BLaER1 treated with 17β-estradiol and CSF1 and Interleukin-3, amounts not matched to agents 10 nM and 100 nM (cell line): ENCODE results near the gene ITGB7.
A peak's percentile ranks its signal among the peaks of the same experiment; 100 is the strongest.

Experiments used
- H3K27ac ChIP-seq, 11 experiments: shearing (Covaris generic); formaldehyde crosslinking; 2 replicates each; pipeline ENCODE4 v1.8.1; 2022
- H3K27me3 ChIP-seq, 11 experiments: shearing (Covaris generic); formaldehyde crosslinking; 2 replicates each; pipeline ENCODE4 v1.8.1; 2022
- H3K36me3 ChIP-seq, 11 experiments: shearing (Covaris generic); formaldehyde crosslinking; 2 replicates each; pipeline ENCODE4 v1.8.1; 2022
- H3K4me1 ChIP-seq, 10 experiments: shearing (Covaris generic); formaldehyde crosslinking; 2 replicates each; pipeline ENCODE4 v1.8.1; 2022
- H3K4me2 ChIP-seq, 11 experiments: shearing (Covaris generic); formaldehyde crosslinking; 2 replicates each; pipeline ENCODE4 v1.8.1; 2022
- H3K4me3 ChIP-seq, 10 experiments: shearing (Covaris generic); formaldehyde crosslinking; 2 replicates each; pipeline ENCODE4 v1.8.1; 2022
- H3K9ac ChIP-seq, 11 experiments: shearing (Covaris generic); formaldehyde crosslinking; 2 replicates each; pipeline ENCODE4 v1.8.1; 2022
- H3K9me3 ChIP-seq, 11 experiments: shearing (Covaris generic); formaldehyde crosslinking; replicated peaks in 1 of 11; 2 replicates each; pipeline ENCODE4 v1.8.1; 2022
- H4K20me1 ChIP-seq, 11 experiments: shearing (Covaris generic); formaldehyde crosslinking; 2 replicates each; pipeline ENCODE4 v1.8.1; 2022
- Cebpa-rat ChIP-seq, 11 experiments: shearing (Covaris generic); IDR thresholded peaks; 2 replicates each; pipeline ENCODE4 v1.8.1; 2022

ITGB7 gene

GRCh38 chr12:53187145-53187899 is 19.7 kb downstream of the ITGB7 start:
- no peaks in the 10 kb centered on the region for H3K9me3 ChIP-seq
- no peak overlapping the region for H3K4me3 ChIP-seq
- H3K36me3 ChIP-seq, result peaks cover 75 to 94% (median 84%) of the 10 kb centered on the region in 11 experiments
- H3K4me2 ChIP-seq, result no peak overlapping the region
- TF ChIP-seq Cebpa-rat (IDR thresholded peaks at IDR 0.05), result no peak
- H4K20me1 ChIP-seq, result peaks cover 23 to 80% (median 56%) of the 10 kb centered on the region in 11 experiments; a peak in 21 of 22 replicates
- peaks cover 33 to 52% (median 42%) of the 10 kb centered on the region in 10 experiments for H3K4me1 ChIP-seq
- H3K27ac ChIP-seq, result no peak overlapping the region
- H3K9ac ChIP-seq, result no peak overlapping the region
- no peaks in the 10 kb centered on the region for H3K27me3 ChIP-seq

GRCh38 chr12:53186745-53187144 is 20.3 kb downstream of the ITGB7 start:
- Histone ChIP-seq H3K36me3 (peaks cover 75 to 94% (median 84%) of the 10 kb centered on the region in 11 experiments), H3K4me1 (peaks cover 39 to 58% (median 48%) of the 10 kb centered on the region in 10 experiments), H3K27ac (no peak overlapping the region), H4K20me1 (peaks cover 28 to 80% (median 62%) of the 10 kb centered on the region in 11 experiments; a peak in 21 of 22 replicates), H3K9me3 (no peaks in the 10 kb centered on the region), H3K27me3 (no peaks in the 10 kb centered on the region), H3K9ac (no peak overlapping the region), H3K4me3 (no peak overlapping the region), H3K4me2 (no peak overlapping the region)
- no peak for TF ChIP-seq Cebpa-rat (IDR thresholded peaks at IDR 0.05)

- no peaks in the 10 kb centered on the region for H3K9me3 ChIP-seq
- H3K36me3 ChIP-seq, result peaks cover 67 to 86% (median 74%) of the 10 kb centered on the region in 11 experiments
- peaks cover 44 to 62% (median 53%) of the 10 kb centered on the region in 10 experiments for H3K4me1 ChIP-seq
- no peak overlapping the region for H3K27ac ChIP-seq
- H3K9ac ChIP-seq, result peak overlapping the region in 1 of 11 experiments; percentile 11; a peak in 1 of 22 replicates
- H4K20me1 ChIP-seq, result peaks cover 36 to 76% (median 63%) of the 10 kb centered on the region in 11 experiments; a peak in 21 of 22 replicates
- H3K4me3 ChIP-seq, result no peak overlapping the region
- H3K4me2 ChIP-seq, result no peak overlapping the region
- H3K27me3 ChIP-seq, result no peaks in the 10 kb centered on the region
- no peak for TF ChIP-seq Cebpa-rat (IDR thresholded peaks at IDR 0.05)
Measured at GRCh38 chr12:53185582-53186153, 21.4 kb downstream of the ITGB7 start.

- Histone ChIP-seq H3K4me2 (peak overlapping the region in 6 of 11 experiments; percentile 87 to 98 (median 92); a peak in 7 of 22 replicates), H4K20me1 (peaks cover 32 to 73% (median 60%) of the 10 kb centered on the region in 11 experiments; a peak in 21 of 22 replicates), H3K36me3 (peaks cover 67 to 81% (median 74%) of the 10 kb centered on the region in 11 experiments)
Measured at GRCh38 chr12:53184828-53185227, 22.2 kb downstream of the ITGB7 start.

GRCh38 chr12:53182903-53183302 is 24.1 kb downstream of the ITGB7 start:
- Histone ChIP-seq H3K9ac (peak overlapping the region in 10 of 11 experiments; percentile 7 to 94 (median 48); a peak in 16 of 22 replicates), H3K27me3 (no peaks in the 10 kb centered on the region), H3K4me3 (peak overlapping the region; percentile 21 to 87 (median 79); a peak in 17 of 20 replicates), H3K9me3 (no peaks in the 10 kb centered on the region), H3K4me1 (peaks cover 46 to 66% (median 54%) of the 10 kb centered on the region in 10 experiments), H3K4me2 (peak overlapping the region; percentile 87 to 98 (median 93)), H4K20me1 (peaks cover 32 to 66% (median 56%) of the 10 kb centered on the region in 11 experiments; a peak in 21 of 22 replicates), H3K27ac (peak overlapping the region in 5 of 11 experiments; percentile 8 to 44 (median 21); a peak in 6 of 22 replicates), H3K36me3 (peaks cover 57 to 65% (median 62%) of the 10 kb centered on the region in 11 experiments)
- no peak for TF ChIP-seq Cebpa-rat (IDR thresholded peaks at IDR 0.05)

More at GRCh38 chr12:53184828-53185227, 22.2 kb downstream of the ITGB7 start:
- Histone ChIP-seq H3K4me3 (no peak overlapping the region), H3K4me1 (peaks cover 40 to 63% (median 51%) of the 10 kb centered on the region in 10 experiments), H3K27me3 (no peaks in the 10 kb centered on the region), H3K9me3 (no peaks in the 10 kb centered on the region), H3K9ac (0 out of 22 replicates have a peak overlapping the region, but pooled peaks of 4 of the 11 experiments have one; percentile 1 to 15 (median 10)), H3K27ac (no peak overlapping the region)
- no peak for TF ChIP-seq Cebpa-rat (IDR thresholded peaks at IDR 0.05)

GRCh38 chr12:53181935-53182334 is 25.1 kb downstream of the ITGB7 start:
- peak overlapping the region in 9 of 11 experiments; percentile 80 to 97 (median 95); a peak in 10 of 22 replicates for H3K27ac ChIP-seq
- no peak for TF ChIP-seq Cebpa-rat (IDR thresholded peaks at IDR 0.05)
- H3K36me3 ChIP-seq, result peaks cover 47 to 55% (median 52%) of the 10 kb centered on the region in 11 experiments
- H3K9ac ChIP-seq, result peak overlapping the region; percentile 85 to 95 (median 92); a peak in 19 of 22 replicates
- no peaks in the 10 kb centered on the region for H3K9me3 ChIP-seq
- H3K4me2 ChIP-seq, result peak overlapping the region; percentile 87 to 98 (median 93)
- H3K27me3 ChIP-seq, result no peaks in the 10 kb centered on the region
- peaks cover 46 to 62% (median 54%) of the 10 kb centered on the region in 10 experiments for H3K4me1 ChIP-seq
- peaks cover 27 to 59% (median 53%) of the 10 kb centered on the region in 11 experiments; a peak in 21 of 22 replicates for H4K20me1 ChIP-seq
- H3K4me3 ChIP-seq, result peak overlapping the region; percentile 57 to 87 (median 80)

GRCh38 chr12:53180931-53181645 is 26.0 kb downstream of the ITGB7 start:
- Histone ChIP-seq H3K27me3 (no peaks in the 10 kb centered on the region), H3K4me2 (peak overlapping the region; percentile 87 to 98 (median 93)), H3K36me3 (peaks cover 39 to 46% (median 44%) of the 10 kb centered on the region in 11 experiments), H3K4me1 (peaks cover 46 to 62% (median 54%) of the 10 kb centered on the region in 10 experiments), H3K27ac (peak overlapping the region; percentile 80 to 97 (median 91); a peak in 21 of 22 replicates), H3K4me3 (peak overlapping the region; percentile 57 to 87 (median 80)), H4K20me1 (peaks cover 27 to 52% (median 47%) of the 10 kb centered on the region in 11 experiments; a peak in 21 of 22 replicates), H3K9ac (peak overlapping the region; percentile 85 to 95 (median 92)), H3K9me3 (no peaks in the 10 kb centered on the region)
- no peak for TF ChIP-seq Cebpa-rat (IDR thresholded peaks at IDR 0.05)

GRCh38 chr12:53180220-53180930 is 26.7 kb downstream of the ITGB7 start, which contains the start of the genes CSAD and ZNF740:
Gene CSAD, minus strand, starts transcription at chr12:53180925. Its CDS starts 7,455 bp downstream, at chr12:53173470.
Gene ZNF740, plus strand, starts transcription at chr12:53180722. Its CDS starts 1,262 bp downstream, at chr12:53181984.
- H3K4me2 ChIP-seq, result peak within 1 kb of the TSS; percentile 87 to 98 (median 95)
- peaks cover 46 to 62% (median 54%) of the 10 kb centered on the region in 10 experiments for H3K4me1 ChIP-seq
- no peaks in the 10 kb centered on the region for H3K27me3 ChIP-seq
- no peak for TF ChIP-seq Cebpa-rat (IDR thresholded peaks at IDR 0.05)
- peak within 1 kb of the TSS; percentile 80 to 97 (median 91) for H3K27ac ChIP-seq
- no peaks in the 10 kb centered on the region for H3K9me3 ChIP-seq
- H3K36me3 ChIP-seq, result peaks cover 32 to 39% (median 37%) of the 10 kb centered on the region in 11 experiments
- peak within 1 kb of the TSS; percentile 85 to 95 (median 92) for H3K9ac ChIP-seq
- peak within 1 kb of the TSS; percentile 57 to 87 (median 80) for H3K4me3 ChIP-seq
- H4K20me1 ChIP-seq, result peaks cover 27 to 45% (median 42%) of the 10 kb centered on the region in 11 experiments; a peak in 21 of 22 replicates
